ENCODE measurements around the gene ADCY6.

DNA sequence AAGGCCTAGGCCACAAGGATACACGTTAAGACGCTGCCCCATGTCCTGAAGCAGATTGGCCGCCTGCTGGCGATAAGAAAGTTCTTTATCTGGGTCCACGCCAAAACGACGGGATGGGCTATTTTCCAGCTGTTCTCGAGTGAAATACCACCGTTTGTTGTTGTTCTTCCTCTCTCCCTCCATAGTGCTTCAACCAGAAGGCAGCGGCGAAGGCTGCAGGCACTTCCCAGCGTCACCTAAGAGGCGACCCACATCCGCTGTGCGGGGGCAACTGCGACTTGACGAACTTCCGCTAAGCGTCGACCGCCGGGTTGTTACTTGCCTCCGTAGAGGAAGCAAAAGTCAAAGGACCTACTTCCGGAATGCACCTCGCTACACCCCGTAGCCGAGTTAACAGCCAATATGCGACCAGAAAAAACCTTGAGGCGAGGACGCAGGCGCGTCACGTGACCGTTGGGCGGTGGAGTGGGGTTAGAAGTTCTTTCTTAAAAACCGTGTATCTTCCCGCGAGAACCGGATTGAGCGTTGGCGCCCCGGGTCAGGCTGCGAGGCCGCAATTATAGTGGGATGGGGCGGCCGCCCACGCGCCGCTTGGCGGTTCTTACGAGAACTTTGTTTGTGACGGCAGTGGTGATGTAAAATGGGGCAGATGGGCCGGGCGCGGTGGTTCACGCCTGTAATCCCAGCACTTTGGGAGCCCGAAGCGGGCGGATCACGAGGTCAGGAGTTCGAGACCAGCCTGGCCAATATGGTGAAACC lies 72.2 kb downstream of the ADCY6 start, which contains the start of gene CCNT1:
- peak; percentile 84 for TF ChIP-seq POLR2A (IDR thresholded peaks at IDR 0.05)
- TF ChIP-seq, protein P1, sequence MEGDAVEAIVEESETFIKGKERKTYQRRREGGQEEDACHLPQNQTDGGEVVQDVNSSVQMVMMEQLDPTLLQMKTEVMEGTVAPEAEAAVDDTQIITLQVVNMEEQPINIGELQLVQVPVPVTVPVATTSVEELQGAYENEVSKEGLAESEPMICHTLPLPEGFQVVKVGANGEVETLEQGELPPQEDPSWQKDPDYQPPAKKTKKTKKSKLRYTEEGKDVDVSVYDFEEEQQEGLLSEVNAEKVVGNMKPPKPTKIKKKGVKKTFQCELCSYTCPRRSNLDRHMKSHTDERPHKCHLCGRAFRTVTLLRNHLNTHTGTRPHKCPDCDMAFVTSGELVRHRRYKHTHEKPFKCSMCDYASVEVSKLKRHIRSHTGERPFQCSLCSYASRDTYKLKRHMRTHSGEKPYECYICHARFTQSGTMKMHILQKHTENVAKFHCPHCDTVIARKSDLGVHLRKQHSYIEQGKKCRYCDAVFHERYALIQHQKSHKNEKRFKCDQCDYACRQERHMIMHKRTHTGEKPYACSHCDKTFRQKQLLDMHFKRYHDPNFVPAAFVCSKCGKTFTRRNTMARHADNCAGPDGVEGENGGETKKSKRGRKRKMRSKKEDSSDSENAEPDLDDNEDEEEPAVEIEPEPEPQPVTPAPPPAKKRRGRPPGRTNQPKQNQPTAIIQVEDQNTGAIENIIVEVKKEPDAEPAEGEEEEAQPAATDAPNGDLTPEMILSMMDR (IDR thresholded peaks at IDR 0.05) = peak in 5 of 6 experiments; percentile 30 to 63 (median 47)

Measured in adrenal gland (tissue), 5 donors.